Thyroid gland (tissue), 4 donors: ENCODE results near the gene SLC25A24.

ENCODE experiments used
- CTCF ChIP-seq, 6 experiments: fragments of 200-600 bp in 3 of 6; fragments of 450-650 bp in 3 of 6; sonication (generic) in 3 of 6; IDR thresholded peaks; one replicate each; pipeline ENCODE4 v1.5.1; 2016 to 2019; ENCODE audit warnings: antibody characterized with exemption in 6 of 6, mild to moderate bottlenecking in 2 of 6, inconsistent platforms in 1 of 6, moderate library complexity in 1 of 6
- POLR2A ChIP-seq, 2 donors: fragments of 450-650 bp; IDR thresholded peaks; one replicate each; pipeline ENCODE4 v1.6.1; 2017; ENCODE audit warnings: antibody characterized with exemption in 2 of 2, mild to moderate bottlenecking in 2 of 2, moderate library complexity in 1 of 2

GRCh38 chr1:108193333-108193732 lies 6.8 kb downstream of the SLC25A24 start:
- TF ChIP-seq CTCF (IDR thresholded peaks at IDR 0.05), result no peak
- TF ChIP-seq POLR2A (IDR thresholded peaks at IDR 0.05), result no peak
